Gastroesophageal sphincter (tissue), 3 donors: ENCODE results near the gene USF1.

Source experiments
- CTCF ChIP-seq, 4 experiments: fragments of 200-600 bp in 2 of 4; fragments of 450-650 bp in 2 of 4; sonication (generic) in 1 of 4; IDR thresholded peaks; one replicate each; pipeline ENCODE4 v1.5.1; 2017 to 2019; ENCODE audit warnings: antibody characterized with exemption in 4 of 4, mild to moderate bottlenecking in 2 of 4, moderate library complexity in 2 of 4
- POLR2A ChIP-seq, 2 donors: fragments of 450-650 bp; IDR thresholded peaks; one replicate each; pipeline ENCODE4 v1.6.1; 2017; ENCODE audit warnings: antibody characterized with exemption in 2 of 2, mild to moderate bottlenecking in 2 of 2, moderate library complexity in 1 of 2
- POLR2AphosphoS5 ChIP-seq: sonication (generic); formaldehyde crosslinking; IDR thresholded peaks from one replicate; pipeline ENCODE4 v1.6.1; 2017; ENCODE audit warnings: antibody characterized with exemption

GRCh38 chr1:161081519-161081918, 35.7 kb upstream of the USF1 start:
- TF ChIP-seq CTCF (IDR thresholded peaks at IDR 0.05) (no peak), POLR2AphosphoS5 (no peak), POLR2A (IDR thresholded peaks at IDR 0.05) (no peak)
